HL-60 (cell line): Measurements from ENCODE around the gene WNT16.
A peak's percentile ranks its signal among the peaks of the same experiment; 100 is the strongest.

ENCODE experiments used
- DNase-seq, 2 experiments: peaks; one replicate each; pipeline ENCODE4 v3.0.0-alpha.2; 2010 to 2020; ENCODE audit warnings: low read depth in 1 of 2, low spot score in 1 of 2
- H3K27ac ChIP-seq: fragments of 250-450 bp; sonication (Bioruptor Pico); replicated peaks from 2 replicates; pipeline ENCODE4 v1.5.1; 2020; ENCODE audit warnings: mild to moderate bottlenecking, moderate library complexity
- H3K27me3 ChIP-seq: fragments of 250-450 bp; sonication (Bioruptor Pico); 2 replicates; pipeline ENCODE4 v1.5.1; 2021; ENCODE audit warnings: mild to moderate bottlenecking, moderate library complexity; ENCODE audit not compliant: insufficient read depth, poor library complexity, severe bottlenecking
- H3K4me3 ChIP-seq: replicated peaks from 2 replicates; pipeline ENCODE4 v1.5.1; 2011; ENCODE audit warnings: mild to moderate bottlenecking, control low read depth, low read length; ENCODE audit not compliant: insufficient read depth
- CTCF ChIP-seq: IDR thresholded peaks from one replicate; pipeline ENCODE4 v1.5.1; 2011; ENCODE audit warnings: low read length, control low read depth, inconsistent platforms; ENCODE audit not compliant: insufficient read depth
- GABPA ChIP-seq: IDR thresholded peaks from 2 replicates; pipeline ENCODE4 v1.6.1; 2012; ENCODE audit warnings: low read depth
- POLR2AphosphoS5 ChIP-seq: IDR thresholded peaks from 2 replicates; pipeline ENCODE4 v1.6.1; 2012; ENCODE audit warnings: low read depth
- REST ChIP-seq: IDR thresholded peaks from 2 replicates; pipeline ENCODE4 v1.6.1; 2012; ENCODE audit warnings: low read depth; ENCODE audit not compliant: insufficient replicate concordance
- SPI1 ChIP-seq: IDR thresholded peaks from 2 replicates; pipeline ENCODE4 v1.6.1; 2012; ENCODE audit warnings: low read depth, mild to moderate bottlenecking, borderline replicate concordance

WNT16 gene

GRCh38 chr7:121366852-121367431 lies 38.1 kb downstream of the WNT16 start:
- Histone ChIP-seq H3K27ac (no peak overlapping the region), H3K27me3 (no peaks in the 10 kb centered on the region), H3K4me3 (no peak overlapping the region)
- DNase-seq = no peak
- TF ChIP-seq POLR2AphosphoS5 (no peak), SPI1 (no peak), GABPA (no peak), REST (no peak), CTCF (peak; percentile 31)

GRCh38 chr7:121369462-121369861 lies 40.7 kb downstream of the WNT16 start:
- Histone ChIP-seq H3K27ac (no peak overlapping the region), H3K4me3 (no peak overlapping the region), H3K27me3 (no peaks in the 10 kb centered on the region)
- TF ChIP-seq POLR2AphosphoS5 (no peak), SPI1 (no peak), GABPA (no peak), REST (no peak), CTCF (no peak)
- no peak for DNase-seq

- Histone ChIP-seq H3K27ac (no peak overlapping the region), H3K4me3 (no peak overlapping the region), H3K27me3 (no peaks in the 10 kb centered on the region)
Measured at GRCh38 chr7:121371367-121371766, 42.6 kb downstream of the WNT16 start.

More at GRCh38 chr7:121371367-121371766, 42.6 kb downstream of the WNT16 start:
- TF ChIP-seq POLR2AphosphoS5 (no peak), SPI1 (no peak), GABPA (no peak), CTCF (no peak), REST (no peak)
- DNase-seq = no peak
